HEK293T (cell line): Measurements from ENCODE around the gene SERPINE2.

Source experiments
- BHLHE40 ChIP-seq: fragments of 450-650 bp; IDR thresholded peaks from 2 replicates; pipeline ENCODE4 v1.6.1; 2016; ENCODE audit warnings: mild to moderate bottlenecking, moderate library complexity, borderline replicate concordance
- FOXA1 ChIP-seq: fragments of 450-650 bp; IDR thresholded peaks from 2 replicates; pipeline ENCODE4 v1.6.1; 2016; ENCODE audit warnings: mild to moderate bottlenecking
- FOXK2 ChIP-seq: fragments of 450-650 bp; IDR thresholded peaks from 2 replicates; pipeline ENCODE4 v1.6.1; 2016; ENCODE audit warnings: mild to moderate bottlenecking
- FOXM1 ChIP-seq: fragments of 450-650 bp; IDR thresholded peaks from 2 replicates; pipeline ENCODE4 v1.6.1; 2017; ENCODE audit warnings: mild to moderate bottlenecking, borderline replicate concordance
- HDGF ChIP-seq: fragments of 450-650 bp; IDR thresholded peaks from 2 replicates; pipeline ENCODE4 v1.6.1; 2017; ENCODE audit warnings: antibody characterized with exemption, borderline replicate concordance
- LEF1 ChIP-seq: fragments of 450-650 bp; IDR thresholded peaks from 2 replicates; pipeline ENCODE4 v1.6.1; 2017; ENCODE audit warnings: mild to moderate bottlenecking, borderline replicate concordance
- NFRKB ChIP-seq: fragments of 450-650 bp; IDR thresholded peaks from 2 replicates; pipeline ENCODE4 v1.6.1; 2016; ENCODE audit warnings: mild to moderate bottlenecking, moderate library complexity
- SP1 ChIP-seq: fragments of 450-650 bp; IDR thresholded peaks from 2 replicates; pipeline ENCODE4 v1.6.1; 2017
- SUZ12 ChIP-seq: fragments of 450-650 bp; IDR thresholded peaks from 2 replicates; pipeline ENCODE4 v1.6.1; 2016; ENCODE audit warnings: mild to moderate bottlenecking
- TARDBP ChIP-seq: fragments of 450-650 bp; IDR thresholded peaks from 2 replicates; pipeline ENCODE4 v1.6.1; 2016
- ZNF384 ChIP-seq: fragments of 450-650 bp; IDR thresholded peaks from 2 replicates; pipeline ENCODE4 v1.6.1; 2016
- TF ChIP-seq, protein P1 (sequence below): fragments of 450-650 bp; IDR thresholded peaks from 2 replicates; pipeline ENCODE4 v1.6.1; 2016

DNA sequence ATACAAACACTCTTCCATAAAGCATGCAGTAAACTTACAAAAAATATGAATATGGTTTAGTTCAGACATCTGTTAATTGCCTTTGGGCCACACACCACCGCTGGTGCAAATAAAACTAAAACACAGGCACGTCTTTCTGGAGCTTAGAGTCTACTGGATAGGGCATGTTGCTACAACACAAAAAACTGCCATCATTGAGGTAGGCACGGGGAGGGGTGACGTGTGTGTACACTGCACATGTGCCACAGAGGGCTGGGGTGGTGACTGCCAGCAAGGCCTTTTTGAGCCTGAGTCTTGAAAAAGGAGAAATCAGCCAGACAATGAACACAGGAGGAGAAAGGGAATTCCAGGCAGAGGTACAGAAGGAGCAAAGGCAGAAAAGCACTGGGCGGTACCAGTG lies 5.1 kb downstream of the SERPINE2 start:
- no peak for TF ChIP-seq NFRKB
- no peak for TF ChIP-seq FOXM1
- no peak for TF ChIP-seq FOXK2
- no peak for TF ChIP-seq HDGF
- TF ChIP-seq FOXA1: no peak
- TF ChIP-seq BHLHE40: no peak
- no peak for TF ChIP-seq LEF1
- TF ChIP-seq, protein P1, sequence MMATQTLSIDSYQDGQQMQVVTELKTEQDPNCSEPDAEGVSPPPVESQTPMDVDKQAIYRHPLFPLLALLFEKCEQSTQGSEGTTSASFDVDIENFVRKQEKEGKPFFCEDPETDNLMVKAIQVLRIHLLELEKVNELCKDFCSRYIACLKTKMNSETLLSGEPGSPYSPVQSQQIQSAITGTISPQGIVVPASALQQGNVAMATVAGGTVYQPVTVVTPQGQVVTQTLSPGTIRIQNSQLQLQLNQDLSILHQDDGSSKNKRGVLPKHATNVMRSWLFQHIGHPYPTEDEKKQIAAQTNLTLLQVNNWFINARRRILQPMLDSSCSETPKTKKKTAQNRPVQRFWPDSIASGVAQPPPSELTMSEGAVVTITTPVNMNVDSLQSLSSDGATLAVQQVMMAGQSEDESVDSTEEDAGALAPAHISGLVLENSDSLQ: no peak
- no peak for TF ChIP-seq TARDBP
- TF ChIP-seq SP1: no peak
- no peak for TF ChIP-seq SUZ12
- no peak for TF ChIP-seq ZNF384
